GM06990 (cell line): ENCODE results near the gene TBC1D25.

Experiments
- DNase-seq: peaks from one replicate; pipeline ENCODE4 v3.0.0-alpha.2; 2011; ENCODE audit not compliant: insufficient read length; ENCODE audit errors: extremely low read depth
- H3K27me3 ChIP-seq: replicated peaks from 2 replicates; pipeline ENCODE4 v1.6.0; 2011; ENCODE audit warnings: low read length; ENCODE audit not compliant: control insufficient read depth, insufficient read depth
- H3K36me3 ChIP-seq: 2 replicates; pipeline ENCODE4 v1.5.1; 2011; ENCODE audit warnings: low read length; ENCODE audit not compliant: control insufficient read depth, insufficient read depth
- H3K4me3 ChIP-seq: replicated peaks from 2 replicates; pipeline ENCODE4 v1.5.1; 2011; ENCODE audit warnings: low read depth, mild to moderate bottlenecking, control low read depth, low read length
- TF ChIP-seq, protein P1 (sequence below): IDR thresholded peaks from 2 replicates; pipeline ENCODE4 v1.5.1; 2011; ENCODE audit warnings: low read length, control low read depth, mild to moderate bottlenecking, inconsistent platforms; ENCODE audit not compliant: insufficient read depth, poor library complexity, severe bottlenecking

Gene TBC1D25

DNA sequence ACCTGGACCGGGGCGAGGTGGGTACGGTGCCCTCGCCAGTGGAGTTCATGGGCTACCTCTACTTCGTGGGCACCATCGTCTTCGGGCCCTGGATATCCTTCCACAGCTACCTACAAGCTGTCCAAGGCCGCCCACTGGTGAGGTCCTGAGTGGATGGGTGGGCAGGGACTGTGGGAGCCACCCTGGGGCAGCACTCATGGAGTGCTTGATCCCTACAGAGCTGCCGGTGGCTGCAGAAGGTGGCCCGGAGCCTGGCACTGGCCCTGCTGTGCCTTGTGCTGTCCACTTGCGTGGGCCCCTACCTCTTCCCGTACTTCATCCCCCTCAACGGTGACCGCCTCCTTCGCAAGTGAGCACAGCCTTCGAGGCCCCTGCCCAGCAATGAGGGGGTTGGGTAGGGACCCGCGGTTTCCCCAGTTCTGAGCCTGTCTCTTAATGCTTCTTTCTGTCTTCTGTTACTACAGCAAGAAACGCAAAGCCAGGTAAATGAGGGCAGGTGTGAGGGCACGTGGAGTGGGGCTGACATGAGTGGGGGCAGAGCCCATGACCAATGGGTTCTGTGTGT lies 27.1 kb upstream of the TBC1D25 start:
- DNase-seq = no peak
- Histone ChIP-seq H3K27me3 (no peaks in the 10 kb centered on the region), H3K36me3 (no peaks in the 10 kb centered on the region; the same call in 1 of the 2 replicates), H3K4me3 (no peak overlapping the region)
- TF ChIP-seq, protein P1, sequence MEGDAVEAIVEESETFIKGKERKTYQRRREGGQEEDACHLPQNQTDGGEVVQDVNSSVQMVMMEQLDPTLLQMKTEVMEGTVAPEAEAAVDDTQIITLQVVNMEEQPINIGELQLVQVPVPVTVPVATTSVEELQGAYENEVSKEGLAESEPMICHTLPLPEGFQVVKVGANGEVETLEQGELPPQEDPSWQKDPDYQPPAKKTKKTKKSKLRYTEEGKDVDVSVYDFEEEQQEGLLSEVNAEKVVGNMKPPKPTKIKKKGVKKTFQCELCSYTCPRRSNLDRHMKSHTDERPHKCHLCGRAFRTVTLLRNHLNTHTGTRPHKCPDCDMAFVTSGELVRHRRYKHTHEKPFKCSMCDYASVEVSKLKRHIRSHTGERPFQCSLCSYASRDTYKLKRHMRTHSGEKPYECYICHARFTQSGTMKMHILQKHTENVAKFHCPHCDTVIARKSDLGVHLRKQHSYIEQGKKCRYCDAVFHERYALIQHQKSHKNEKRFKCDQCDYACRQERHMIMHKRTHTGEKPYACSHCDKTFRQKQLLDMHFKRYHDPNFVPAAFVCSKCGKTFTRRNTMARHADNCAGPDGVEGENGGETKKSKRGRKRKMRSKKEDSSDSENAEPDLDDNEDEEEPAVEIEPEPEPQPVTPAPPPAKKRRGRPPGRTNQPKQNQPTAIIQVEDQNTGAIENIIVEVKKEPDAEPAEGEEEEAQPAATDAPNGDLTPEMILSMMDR = no peak

DNA sequence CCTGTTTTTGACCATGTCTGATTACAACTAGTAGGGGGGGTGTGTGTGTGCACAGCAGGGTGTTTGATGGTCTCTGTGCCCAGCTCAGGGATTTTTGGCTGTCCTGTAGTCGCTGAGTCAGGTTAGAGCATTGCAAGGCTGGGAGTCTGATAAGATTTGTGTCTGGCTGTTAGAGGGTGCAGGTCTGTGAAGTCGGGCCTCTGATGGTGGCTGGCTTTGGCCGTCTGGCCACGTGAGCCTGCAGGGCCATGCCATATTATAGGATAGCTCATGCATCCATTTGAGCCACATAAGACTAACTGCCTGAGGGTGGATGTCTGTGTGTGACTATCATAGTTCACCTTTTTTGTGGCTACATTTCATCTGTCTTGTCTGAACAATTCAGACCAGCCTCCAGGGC lies 25.8 kb upstream of the TBC1D25 start:
- no peak for DNase-seq
- no peaks in the 10 kb centered on the region for H3K27me3 ChIP-seq
- H3K4me3 ChIP-seq = no peak overlapping the region
- TF ChIP-seq, protein P1 = no peak
- H3K36me3 ChIP-seq = no peaks in the 10 kb centered on the region; the same call in 1 of the 2 replicates

GRCh38 chrX:48514126-48514806 lies 25.2 kb upstream of the TBC1D25 start:
- Histone ChIP-seq H3K36me3 (no peaks in the 10 kb centered on the region; the same call in 1 of the 2 replicates), H3K4me3 (no peak overlapping the region), H3K27me3 (no peaks in the 10 kb centered on the region)
- no peak for DNase-seq
- TF ChIP-seq, protein P1 = no peak

DNA sequence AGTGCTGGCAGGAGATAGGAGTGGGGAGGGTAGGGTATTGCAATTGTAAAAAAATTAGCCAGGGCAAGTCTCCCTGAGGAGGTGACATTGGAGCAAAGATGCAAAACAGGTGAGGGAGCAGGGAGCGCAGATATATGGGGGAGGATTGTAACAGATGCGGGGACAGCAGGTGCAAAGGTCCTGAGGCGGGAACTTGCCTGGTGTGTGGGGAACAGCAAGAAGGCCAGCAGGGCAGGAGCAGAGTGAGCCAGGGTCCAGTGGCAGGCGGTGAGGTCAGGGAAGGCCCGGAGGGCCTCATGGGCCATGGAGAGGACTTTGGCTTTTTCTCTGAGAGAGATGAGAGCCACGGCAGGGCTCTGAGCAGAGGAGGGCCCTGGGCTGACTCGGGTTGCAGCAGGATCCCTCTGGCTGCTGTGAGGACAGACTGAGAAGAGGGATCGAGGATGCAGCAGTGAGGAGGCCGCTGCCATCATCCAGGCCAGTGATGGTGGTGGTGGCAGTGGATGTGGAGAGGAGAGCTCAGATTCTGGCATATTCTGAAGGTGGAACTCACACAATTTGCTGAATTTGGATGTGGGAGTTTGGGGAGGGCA lies 24.6 kb upstream of the TBC1D25 start:
- Histone ChIP-seq H3K27me3 (no peaks in the 10 kb centered on the region), H3K36me3 (no peaks in the 10 kb centered on the region; the same call in 1 of the 2 replicates), H3K4me3 (no peak overlapping the region)
- TF ChIP-seq, protein P1 = no peak
- DNase-seq = no peak

- no peak for DNase-seq
- Histone ChIP-seq H3K36me3 (no peaks in the 10 kb centered on the region; the same call in 1 of the 2 replicates), H3K4me3 (no peak overlapping the region), H3K27me3 (no peaks in the 10 kb centered on the region)
- TF ChIP-seq, protein P1 = no peak
Measured at GRCh38 chrX:48515842-48516241, 23.7 kb upstream of the TBC1D25 start.
